HG02973 (cell line): ENCODE data around the gene SLC25A12.

Experiments
- ATAC-seq: cut with Tn5 transposase; IDR thresholded peaks from one replicate; pipeline ENCODE4 v1.9.1; 2021; ENCODE audit warnings: moderate library complexity; ENCODE audit not compliant: unreplicated experiment

Gene SLC25A12

DNA sequence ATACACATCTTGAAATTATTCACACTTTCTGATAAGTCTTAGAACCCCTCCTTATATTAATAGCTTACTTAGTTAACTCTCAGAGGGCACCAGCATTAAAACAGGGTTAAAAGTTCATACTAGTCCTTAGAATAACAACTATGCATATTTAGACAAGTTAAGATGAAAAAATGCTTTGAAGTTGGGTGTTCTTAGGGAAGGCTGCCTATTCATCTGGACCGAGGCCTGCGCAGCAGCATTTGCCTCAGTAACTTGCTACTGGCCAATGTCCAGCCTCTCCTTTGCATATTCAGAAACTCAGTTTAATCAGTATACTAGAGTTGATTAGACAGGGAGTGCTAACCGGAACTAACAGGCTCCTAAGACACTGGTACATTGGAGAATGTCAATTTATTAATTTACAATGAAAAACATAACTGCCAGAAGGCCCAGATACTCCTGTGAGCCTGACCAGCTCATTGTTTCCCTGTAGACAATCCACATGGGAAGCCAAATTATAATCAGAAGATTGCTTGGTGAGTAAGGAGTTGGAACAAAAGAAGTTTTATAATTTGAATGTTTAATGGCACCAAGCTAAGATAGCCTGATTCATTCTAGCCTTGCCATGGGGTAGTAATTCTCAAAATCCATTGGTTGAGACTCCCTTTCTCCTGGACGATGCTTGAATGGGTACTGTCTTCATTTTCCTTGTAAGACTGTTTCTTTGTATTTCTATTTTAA, 157.9 kb downstream of the SLC25A12 start:
- ATAC-seq = no peak
